GM19025 (cell line): ENCODE data around the gene TUBG2.

Experiments used
- ATAC-seq: cut with Tn5 transposase; IDR thresholded peaks from one replicate; pipeline ENCODE4 v1.9.1; 2021; ENCODE audit warnings: mild to moderate bottlenecking, low read depth, moderate library complexity; ENCODE audit not compliant: unreplicated experiment

The TUBG2 gene

DNA sequence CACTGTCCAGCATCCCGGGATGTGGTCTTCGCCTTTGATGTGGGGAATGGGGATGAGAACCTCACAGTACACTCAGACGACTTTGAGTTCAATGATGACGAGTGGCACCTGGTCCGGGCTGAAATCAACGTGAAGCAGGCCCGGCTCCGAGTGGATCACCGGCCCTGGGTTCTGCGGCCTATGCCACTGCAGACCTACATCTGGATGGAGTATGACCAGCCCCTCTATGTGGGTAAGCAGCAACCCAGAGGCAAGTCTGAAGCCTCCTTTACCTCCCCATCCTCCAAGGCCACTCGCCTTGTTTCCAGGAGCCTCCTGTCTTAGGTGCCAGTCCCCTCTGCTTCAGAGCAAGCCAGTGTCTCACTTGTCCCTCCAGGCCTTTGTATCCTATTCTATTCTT, 33.4 kb downstream of the TUBG2 start:
- ATAC-seq = no peak

DNA sequence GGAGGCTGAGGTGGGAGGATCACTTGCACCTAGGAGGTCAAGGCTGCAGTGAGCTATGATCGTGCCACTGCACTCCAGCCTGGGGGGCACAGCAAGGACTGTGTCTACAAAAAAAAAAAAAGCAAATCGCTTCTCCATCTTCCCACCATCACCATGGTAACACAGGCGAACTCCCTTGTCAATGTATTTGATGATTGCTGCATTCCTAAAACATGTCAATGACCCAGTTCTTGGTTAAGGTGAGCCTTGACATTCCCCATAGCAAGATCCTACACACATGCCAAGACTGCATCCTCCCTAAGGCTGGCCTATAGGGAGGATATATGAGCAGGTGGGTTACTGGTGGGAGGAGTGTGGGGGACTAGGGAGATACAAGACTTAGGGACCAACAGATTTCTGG, 35.4 kb downstream of the TUBG2 start:
- no peak for ATAC-seq

DNA sequence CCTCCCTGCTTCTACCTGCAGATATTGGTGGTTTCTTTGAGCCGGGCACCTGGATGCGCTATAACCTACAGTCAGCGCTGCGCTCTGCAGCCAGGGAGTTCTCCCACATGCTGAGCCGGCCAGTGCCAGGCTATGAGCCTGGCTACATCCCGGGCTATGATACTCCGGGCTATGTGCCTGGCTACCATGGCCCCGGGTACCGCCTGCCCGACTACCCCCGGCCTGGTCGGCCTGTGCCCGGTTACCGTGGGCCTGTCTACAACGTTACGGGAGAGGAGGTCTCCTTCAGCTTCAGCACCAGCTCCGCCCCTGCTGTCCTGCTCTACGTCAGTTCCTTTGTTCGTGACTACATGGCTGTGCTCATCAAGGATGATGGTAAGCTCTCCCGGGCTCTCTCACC, 36.4 kb downstream of the TUBG2 start:
- no peak for ATAC-seq

DNA sequence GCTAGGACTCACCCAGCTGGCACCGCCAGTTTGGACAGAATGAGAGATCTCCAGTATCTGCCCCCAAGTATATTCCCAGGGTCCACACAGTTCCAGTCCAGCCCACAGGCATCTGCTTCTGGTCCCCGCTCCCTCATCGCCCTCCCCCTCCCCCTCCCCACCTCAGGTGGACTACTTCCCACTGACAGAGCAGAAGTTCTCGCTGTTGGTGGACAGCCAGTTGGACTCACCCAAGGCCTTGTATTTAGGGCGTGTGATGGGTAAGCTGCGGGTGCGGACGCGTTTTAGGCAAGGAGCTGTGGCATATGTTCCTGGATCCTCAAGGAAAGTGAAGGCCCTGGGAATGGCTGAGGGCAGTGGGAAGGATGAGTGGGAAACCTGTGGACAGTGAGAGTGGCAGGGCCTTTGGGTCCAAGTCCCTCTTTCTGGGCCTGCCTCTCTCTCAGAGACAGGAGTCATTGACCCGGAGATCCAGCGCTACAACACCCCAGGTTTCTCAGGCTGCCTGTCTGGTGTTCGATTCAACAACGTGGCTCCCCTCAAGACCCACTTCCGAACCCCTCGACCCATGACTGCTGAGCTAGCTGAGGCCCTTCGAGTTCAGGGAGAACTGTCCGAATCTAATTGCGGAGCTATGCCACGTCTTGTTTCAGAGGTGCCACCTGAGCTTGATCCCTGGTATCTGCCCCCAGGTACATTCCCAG, 38.2 kb downstream of the TUBG2 start:
- no peak for ATAC-seq

DNA sequence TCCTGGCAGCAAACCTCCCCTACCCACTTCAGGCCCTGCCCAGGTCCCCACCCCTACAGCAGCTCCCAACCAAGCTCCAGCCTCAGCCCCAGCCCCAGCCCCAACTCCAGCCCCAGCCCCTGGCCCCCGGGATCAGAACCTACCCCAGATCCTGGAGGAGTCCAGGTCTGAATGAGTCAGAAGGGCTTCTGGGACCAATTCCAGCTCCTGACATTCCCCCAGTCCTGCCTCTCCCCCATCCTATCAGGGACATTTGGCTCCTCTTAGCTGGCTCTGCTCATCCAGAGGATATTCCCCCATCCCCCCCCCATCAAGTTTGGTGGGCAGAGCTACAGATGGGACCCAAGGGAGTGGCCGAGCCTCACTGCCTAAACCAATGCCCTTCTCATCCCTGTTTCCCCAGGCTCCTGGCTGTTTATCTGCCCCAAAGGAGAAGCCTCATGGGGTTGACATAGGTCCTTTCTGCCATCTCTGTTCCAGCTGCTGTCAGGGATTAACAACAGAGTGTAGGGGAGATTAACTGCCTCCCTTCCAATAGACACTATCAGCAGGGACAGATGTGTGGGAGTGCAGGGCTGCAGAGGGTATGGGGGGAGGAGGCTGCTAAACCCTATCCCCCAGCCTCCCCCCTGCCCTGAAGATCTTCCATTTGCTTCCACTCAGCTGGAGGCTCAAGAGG, 39.8 kb downstream of the TUBG2 start:
- ATAC-seq = no peak

DNA sequence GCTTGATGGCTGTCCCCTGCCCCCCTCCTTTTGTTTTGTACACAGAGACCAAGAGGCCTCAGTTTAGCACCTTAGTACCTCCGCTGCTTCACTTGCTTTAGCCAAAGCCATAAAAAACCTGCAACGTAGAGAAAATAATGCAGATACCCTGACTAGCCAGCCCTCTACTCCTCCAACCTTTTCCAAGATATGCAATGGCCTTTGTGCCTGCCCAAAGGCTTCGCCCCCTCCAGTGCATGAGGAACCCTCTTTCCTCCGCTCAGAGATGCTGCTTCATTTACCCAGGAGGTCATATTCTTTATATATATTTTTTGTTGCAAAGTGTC, 40.3 kb downstream of the TUBG2 start:
- no peak for ATAC-seq

DNA sequence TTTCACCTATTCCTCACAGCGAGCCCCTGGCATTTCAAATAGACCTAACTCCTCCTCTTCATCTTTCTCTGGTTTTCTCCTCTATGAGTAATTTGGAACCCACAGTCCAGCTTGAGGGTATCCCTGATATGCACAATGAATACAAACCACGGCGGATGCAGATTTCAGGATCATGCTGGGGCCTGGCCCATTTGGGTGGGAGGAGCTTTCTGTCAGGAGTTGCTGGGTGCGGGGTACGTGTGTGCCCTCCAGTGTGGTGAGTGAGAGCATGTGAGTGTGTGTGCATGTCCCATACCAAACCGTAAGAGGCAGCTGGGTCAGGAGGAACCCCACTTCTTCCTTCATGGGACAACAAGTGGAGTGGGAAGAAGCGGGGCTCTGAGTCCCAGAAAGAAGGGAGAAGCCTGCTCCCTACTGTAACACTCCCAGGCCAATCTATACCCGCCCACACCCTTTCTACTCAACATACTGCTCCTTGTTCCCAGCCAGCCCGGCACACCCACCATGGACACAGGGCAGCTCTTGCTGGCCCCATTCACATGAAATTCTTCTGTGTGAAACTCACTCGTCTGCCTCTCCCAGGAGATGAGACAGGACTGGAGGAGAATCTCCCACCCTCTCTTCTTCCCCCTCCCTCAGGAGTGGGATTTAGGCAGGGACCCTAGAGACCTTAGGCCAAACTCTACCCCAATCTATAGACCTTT, 41.7 kb downstream of the TUBG2 start:
- ATAC-seq = no peak

DNA sequence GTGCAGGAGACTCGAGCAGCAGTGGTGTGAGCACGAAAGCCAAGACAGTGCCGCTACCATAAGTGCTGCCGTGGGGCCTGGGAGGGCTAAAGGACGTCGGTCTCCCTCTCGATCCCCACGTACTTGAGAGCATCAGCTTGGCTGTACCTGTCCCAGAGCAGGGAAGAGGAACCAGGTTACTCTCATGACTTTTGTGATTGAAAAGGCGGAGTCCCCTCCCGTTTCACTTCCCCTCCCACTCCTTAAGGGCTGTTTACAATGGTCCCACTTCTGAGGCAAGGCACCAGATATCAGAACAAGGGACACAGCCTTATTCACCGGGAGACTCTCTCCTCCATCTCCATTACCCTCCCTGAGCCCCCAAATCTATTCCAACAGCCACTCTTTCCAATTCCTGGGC, 43.4 kb downstream of the TUBG2 start:
- ATAC-seq = no peak

DNA sequence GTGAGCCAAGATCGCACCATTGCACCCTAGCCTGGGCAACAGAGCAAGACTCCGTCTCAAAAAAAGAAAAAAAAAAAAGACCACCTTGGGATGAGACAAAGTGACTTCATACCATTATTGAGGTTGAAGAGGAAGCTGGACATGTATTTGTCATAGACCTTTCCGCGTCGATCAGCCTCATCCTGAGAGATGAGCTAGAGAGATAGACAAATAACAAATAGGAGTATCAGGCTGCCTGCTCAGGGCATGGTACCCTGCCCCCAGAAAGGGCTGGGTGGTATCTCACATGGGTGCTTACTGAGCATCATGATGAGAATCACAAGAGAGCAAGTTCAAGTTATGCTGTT, 45.4 kb downstream of the TUBG2 start:
- ATAC-seq = peak; percentile 10

DNA sequence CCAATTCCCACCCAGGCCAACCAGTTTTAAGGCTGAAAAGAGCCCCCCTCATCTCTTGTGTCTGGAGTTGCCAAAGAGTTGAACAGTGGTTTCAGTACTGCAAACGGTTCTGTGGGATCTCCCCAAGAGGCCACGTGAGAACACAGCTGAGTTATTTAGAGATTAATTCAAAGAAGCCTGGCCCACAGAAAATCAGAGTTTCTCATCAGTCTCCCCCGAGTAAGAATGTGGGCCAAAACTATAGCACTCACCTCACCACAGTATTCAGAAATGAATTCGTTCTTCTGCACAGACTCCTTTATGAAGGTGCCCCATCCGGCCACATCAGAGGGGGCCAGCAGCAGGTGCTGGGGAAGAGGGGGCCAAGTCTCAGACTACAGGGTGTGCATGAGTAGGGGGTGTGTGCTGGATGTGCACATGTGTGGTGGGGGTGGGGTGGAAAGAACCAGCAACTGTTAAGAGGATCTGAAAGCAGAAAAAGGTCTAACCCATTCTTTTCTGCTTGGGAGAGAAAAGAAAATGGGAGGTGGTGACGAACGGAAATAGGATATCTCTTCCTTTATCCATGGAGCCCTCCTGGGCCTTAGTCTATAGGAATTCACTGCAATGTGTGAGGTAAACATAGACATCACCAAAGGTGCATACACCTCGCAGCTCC, 45.9 kb downstream of the TUBG2 start:
- ATAC-seq = peak; percentile 75

DNA sequence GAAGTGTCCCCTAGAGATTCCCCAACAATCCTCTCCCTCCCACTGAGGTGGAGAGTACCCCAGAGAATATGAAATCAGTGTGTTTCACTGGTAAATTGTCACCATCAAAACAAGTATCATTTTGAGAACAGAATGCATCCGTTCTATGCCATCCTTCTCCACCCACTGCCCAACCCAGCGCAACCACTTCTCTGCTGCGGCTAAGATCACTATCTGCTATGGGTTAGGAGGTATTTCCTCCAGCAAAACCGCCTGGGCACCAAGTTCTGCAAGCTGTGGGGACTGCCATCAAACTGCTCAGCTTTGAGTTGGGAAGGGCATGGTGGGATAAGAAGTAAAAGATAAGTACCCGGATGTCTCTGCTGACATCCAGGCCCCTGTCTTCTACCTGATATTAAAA, 47.6 kb downstream of the TUBG2 start:
- no peak for ATAC-seq

DNA sequence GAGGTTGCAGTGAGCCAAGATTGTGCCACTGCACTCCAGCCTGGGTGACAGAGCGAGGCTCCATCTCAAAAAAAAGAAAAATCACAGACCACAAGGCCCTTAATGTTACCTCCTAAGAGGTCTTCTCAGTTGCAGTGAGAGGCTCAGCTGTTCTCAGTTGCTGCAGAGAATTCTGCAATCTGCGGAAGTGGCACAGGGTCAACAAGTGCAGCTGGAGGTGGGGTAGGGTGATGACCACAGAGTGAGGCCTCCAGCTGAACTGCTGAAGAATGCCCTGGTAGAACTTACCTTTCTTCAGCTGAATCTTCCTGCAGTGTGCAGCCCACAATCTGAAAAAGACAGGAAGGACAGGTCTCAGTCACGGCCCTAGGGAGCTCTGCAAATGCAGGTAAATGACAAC, 49.5 kb downstream of the TUBG2 start:
- ATAC-seq = no peak

DNA sequence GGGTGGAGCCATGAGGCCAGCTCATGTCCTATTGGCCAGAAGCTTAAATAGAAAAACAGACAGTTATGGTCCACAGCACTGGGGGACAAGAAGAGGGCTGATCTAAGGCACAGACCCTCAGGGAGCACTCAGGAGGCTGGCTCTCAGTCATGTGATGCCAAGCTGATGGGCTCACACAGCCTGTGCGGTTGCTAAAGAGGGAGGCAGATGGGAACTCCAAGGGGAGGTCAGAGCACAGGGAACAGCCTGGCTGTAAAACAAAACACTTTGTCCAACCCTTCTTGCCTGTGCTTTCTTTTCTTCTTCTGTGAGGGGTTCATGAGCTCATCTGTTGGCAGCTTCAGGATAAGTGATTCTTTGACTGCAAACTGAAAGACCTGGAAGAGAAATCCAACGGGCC, 50.5 kb downstream of the TUBG2 start:
- no peak for ATAC-seq
